Fibroblast of peridontal ligament (primary cell): ENCODE data around the gene KLF1.
A peak's percentile ranks its signal among the peaks of the same experiment; 100 is the strongest.
"Not testable (repeated sequence)": the region's sequence is repeated elsewhere in the genome, so short reads cannot be mapped to it uniquely, and the experiment has no call there.

Source experiments
- DNase-seq: peaks from one replicate; pipeline ENCODE4 v3.0.0-alpha.2; 2010; ENCODE audit errors: extremely low read depth

The KLF1 gene

DNA sequence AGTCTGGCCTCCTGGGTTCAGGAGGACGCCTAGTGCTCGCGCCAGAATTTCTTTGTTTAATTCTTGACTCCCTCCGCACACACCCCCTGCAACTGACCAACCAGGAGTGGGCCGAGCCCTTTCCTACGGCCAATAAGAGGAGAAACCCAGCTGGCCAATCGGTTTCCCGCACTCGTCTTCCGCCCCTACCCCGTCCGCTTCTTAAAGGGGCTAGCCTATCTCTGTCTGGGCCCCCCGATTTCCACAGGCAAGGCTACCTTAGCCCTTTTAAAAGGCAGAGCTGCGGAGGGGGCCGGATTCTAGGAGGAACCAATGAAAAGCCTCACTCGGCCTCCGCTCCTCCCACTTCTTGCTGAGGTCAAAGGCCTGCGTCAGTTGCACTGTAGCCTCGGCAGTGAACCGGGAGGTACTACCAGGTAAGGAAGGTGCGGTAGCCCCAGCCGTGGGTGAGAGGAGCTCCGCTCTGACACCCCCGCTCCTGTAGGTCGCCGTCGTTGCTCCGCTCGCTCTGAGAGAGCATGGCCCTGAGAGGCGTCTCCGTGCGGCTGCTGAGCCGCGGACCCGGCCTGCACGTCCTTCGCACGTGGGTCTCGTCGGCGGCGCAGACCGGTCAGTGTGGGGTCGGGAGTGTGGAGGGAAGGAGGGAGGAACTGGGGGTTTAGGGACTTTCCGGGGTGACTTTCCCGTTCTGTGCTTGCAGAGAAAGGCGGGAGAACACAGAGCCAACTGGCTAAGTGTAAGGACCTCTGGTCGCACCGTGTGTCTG lies 4.0 kb upstream of the KLF1 start, which contains the start of gene GCDH:
Gene GCDH, plus strand, starts transcription at position 374 of the 766 bp plus-strand sequence. Its CDS starts 145 bp downstream, at position 519.
- peak; percentile 98 for DNase-seq

DNA sequence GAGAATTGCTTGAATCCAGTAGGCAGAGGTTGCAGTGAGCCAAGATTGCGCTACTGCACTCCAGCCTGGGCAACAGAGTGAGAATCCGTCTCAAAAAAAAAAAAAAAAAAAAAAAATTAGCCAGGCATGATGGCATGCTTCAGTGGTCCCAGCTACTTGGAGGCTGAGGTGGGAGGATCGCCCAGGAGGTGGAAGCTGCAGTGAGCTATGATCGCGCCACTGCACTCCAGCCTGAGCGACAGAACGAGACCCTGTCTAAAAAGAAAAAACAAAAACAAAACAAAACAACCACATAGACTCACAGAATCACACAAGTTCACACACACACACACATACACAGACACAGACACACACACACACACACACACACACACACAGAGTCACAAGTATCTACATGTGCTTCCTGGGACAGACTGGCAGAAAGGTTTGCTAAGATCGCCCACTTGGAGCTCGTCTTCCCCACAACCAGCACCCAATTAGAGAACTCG lies 3.3 kb upstream of the KLF1 start:
- not testable (repeated sequence) for DNase-seq

DNA sequence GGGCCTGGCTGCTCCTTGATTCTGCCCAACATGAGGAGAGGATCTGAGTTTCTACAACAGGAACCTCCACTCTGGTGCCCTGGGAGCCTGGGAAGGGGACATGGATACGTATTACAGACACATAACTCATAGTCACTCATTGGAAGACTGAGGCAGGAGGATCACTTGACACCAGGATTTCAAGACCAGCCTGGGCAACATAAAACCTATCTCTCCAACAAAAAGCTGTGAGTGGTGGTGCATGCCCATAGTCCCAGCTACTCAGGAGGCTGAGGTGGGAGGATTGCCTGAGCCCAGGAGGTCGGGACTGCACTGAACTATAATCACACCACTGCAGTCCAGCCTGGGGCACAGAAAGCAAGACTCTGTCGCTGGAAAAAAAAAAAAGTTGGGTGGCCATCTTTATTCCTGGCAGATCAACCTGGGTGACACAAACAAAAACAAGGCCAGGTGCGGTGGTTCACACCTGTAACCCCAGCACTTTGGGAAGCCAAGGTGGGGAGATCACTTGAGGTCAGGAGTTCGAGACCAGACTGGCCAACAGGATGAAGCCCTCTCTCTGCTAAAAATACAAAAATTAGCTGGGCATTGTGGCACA lies 1.1 kb upstream of the KLF1 start:
- no peak for DNase-seq

DNA sequence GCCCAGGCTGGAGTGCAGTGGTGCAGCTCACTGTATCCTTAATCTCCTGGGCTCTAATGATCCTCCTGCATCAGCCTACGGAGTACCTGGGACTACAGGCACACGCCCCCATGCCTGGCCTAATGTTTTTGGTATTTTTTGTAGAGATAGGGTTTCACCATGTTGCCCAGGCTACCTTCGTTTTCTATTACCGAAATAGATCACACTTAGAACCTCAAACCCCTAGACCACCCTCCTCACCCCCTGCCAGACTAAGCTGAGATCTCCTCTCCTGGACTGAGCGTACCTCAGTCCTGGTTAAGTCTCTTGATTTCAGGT lies 391 bp downstream of the KLF1 start:
- no peak for DNase-seq

DNA sequence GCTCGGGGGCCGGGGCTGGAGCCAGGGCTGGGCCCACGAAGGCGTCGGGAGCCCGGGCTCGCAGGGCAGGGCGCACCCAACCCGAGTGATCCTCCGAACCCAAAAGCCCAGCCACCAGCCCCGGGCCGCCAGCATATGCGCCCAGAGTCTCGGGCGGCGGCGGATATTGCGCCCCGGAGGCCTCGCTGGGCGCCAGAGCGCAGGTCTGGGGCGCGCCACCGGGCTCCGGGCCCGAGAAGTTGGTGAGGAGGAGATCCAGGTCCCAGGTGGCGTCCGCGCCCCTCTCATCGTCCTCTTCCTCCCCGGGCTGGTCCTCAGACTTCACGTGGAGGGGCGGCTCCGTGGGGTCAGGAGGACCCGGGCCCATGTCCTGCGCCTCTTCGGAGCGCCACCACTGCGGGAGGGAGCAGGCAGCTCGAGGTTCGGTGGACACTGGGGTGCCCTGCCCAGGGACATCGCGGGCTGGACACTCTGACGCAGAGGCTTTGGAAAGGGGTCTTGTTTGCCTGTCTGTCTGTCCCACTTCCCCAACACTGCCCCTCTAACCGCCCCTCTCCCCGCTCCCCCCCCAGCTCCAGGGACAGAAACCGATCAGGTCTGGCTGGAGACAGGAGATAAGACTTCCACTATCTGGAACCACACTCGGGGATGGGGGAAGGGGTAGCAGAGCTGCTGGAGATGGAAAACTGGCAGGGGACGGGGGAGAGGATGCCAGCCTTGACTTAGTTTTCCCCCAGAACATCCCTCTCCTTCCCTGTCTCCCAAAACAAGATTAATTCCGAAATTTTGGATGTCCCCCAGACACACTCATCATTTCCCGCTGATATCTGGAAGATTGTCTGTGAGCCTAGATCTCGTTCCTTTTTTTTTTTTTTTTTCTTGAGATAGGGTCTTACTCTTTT lies 1.0 kb downstream of the KLF1 start:
- DNase-seq: no peak

DNA sequence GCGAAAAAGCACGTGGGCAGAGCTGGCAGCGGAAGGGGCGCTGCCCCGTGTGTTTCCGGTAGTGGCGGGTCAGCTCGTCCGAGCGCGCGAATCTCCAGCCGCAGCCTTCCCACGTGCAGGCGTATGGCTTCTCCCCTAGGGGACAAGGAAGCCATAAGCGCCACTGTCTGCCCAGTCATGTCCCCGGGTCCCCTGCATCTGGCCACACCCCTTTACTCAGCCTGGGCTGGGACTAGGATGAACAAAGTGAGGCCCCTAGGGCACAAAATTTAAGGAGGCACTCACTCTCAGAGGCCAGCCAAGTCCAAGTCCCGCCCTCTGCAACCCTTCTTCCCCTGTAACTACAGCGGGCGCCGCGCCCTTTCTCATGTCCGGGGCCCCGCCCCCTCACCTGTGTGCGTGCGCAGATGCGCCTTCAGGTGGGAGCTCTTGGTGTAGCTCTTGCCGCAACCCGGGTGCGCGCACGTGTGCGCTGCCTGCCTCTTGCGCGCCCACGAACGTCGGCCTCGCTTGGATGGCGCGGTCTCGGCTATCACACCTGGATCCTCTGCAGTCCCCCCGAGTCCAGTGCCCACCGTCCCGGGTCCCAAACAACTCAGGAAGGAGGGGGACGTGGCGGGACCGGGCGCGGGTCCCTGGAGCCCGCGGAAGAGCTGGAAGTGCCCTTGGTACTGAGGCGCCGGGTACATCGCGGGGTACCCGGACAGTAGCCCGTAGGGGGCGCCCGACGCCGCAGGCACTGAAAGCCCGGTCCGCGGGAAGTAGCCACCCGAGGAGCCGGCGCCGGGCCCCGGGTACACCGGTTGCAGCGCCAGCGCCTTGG lies 1.9 kb downstream of the KLF1 start:
- DNase-seq: peak; percentile 25

DNA sequence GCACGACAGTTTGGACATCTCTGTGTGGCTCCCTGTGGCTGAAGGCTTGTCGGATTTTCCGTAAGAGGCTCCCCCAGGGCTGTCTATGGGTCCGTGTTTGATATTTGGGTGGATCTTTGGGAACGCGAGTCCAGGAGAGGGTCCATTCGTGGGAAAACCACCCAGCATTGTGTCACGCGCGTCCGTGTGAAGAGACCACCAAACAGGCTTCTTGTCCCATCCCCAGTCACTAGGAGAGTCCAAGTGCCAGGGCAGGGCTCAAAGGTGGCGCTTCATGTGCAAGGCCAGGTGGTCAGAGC lies 2.4 kb downstream of the KLF1 start:
- no peak for DNase-seq

DNA sequence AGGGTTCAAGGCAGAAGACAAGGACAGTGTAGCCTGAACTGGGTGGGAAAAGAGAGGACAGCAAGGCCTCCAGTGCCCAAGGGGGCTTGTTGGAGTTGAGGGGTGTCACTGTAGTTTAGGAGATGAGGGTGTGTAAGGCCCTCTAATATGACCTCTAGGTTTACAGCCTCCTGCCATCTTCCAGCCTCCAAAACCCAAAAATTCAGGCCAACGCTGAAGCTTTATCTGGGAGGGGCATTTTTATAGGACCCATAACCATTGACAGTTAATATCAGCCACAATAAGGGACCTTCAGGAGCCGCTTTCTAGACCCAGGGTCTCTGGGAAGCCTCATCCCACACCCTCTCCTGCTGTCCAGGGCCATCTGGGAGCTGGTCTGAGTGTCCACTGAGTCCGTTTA lies 2.8 kb downstream of the KLF1 start:
- no peak for DNase-seq

DNA sequence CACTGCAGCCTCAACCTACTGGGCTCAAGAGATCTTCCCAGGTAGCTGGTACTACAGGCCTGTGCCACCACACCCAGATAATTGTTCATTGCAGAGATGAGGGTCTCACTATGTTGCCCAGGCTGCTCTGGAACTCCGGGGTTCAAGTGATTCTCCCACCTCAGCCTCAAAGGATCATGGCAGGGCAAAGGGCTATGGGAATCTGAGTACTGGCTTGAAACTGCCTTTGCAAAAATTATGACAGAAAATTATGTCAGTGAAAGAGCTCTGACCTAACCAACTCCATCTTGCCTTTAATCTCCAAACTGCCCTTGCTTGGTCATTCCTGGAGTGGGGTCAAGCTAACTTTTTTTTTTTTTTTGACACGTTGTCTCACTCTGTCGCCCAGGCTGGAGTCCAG lies 4.4 kb downstream of the KLF1 start:
- no peak for DNase-seq

DNA sequence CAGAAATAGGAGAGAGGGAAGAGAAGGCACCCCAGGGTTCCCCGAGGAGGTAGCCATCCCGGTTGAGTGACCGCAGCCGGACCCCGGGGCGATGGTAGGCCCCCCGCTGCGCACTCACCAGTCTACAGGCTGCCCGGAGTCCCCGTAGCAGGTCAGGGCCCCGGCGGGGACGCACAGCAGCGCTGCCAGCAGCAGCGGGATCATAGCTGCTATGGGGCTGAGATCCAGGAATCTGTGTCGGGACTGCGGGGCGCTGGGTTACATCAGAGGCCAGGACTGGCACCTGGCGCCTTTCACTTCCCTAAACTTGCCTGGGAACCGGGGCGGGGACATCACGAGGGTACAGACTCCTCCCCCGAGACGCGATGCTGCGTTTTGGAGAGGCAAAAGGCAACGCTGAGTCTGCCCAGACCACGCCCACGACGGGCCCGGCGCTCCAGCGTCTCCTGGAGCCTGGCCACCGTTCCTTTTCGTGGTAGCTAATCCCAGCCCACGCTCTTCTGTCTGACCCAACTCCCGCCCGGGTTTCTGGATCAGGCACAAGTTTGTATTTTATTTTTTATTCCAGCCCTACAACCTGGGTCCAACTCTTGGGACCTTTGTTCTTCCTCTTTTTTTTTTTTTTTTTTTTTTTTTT lies 5.7 kb downstream of the KLF1 start, which contains the start of gene DNASE2:
Gene DNASE2, minus strand, starts transcription at position 278 of the 637 bp plus-strand sequence. Its CDS starts 74 bp downstream, at position 204.
- DNase-seq: peak; percentile 89

DNA sequence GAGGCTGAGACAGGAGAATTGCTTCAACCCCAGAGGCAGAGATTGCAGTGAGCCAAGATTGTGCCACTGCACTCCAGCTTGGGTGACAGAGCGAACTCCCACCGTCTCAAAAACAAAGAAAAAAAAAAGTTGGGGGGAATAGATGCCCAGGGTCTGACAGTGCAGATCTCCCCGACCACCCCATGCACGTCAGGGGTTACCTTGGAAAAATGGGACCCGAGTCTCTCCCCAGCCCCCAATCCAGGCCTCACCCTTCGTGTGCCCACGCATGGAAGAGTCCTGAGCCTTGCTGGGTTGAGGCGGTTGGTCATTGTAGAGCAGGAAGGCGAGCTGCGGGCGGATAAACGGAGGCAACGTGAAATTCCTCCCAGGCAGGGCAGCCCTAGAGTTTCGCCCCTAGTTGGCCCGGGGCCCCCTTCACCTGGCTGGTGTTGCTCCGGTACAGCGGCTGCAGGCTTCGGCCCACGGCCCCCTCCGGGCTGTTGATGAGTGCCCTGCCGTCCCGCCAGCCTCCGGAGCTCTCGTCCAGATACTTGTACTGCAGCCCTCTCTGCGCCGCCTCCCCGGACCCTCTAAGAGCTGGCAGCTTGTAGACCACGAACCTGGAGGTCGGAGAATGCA lies 6.3 kb downstream of the KLF1 start:
- no peak for DNase-seq

DNA sequence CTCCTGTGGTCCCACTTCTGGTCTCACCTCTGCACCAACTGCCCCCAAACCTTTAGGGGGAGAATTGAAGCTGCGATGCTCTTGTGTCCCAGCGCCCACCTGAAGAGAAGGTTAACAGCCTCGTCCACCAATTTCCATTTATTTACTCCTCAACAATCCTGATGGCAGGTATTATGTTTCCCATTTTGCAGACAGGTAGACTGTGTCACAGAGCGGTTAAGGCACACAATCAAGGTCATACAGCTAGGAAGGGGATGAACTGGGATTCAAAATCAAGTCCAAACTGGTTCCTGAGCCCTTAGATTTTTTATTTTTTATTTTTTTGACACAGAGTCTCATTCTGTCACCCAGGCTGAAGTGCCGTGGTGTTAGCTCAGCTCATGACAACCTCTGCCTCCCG lies 11.9 kb downstream of the KLF1 start:
- DNase-seq: no peak

DNA sequence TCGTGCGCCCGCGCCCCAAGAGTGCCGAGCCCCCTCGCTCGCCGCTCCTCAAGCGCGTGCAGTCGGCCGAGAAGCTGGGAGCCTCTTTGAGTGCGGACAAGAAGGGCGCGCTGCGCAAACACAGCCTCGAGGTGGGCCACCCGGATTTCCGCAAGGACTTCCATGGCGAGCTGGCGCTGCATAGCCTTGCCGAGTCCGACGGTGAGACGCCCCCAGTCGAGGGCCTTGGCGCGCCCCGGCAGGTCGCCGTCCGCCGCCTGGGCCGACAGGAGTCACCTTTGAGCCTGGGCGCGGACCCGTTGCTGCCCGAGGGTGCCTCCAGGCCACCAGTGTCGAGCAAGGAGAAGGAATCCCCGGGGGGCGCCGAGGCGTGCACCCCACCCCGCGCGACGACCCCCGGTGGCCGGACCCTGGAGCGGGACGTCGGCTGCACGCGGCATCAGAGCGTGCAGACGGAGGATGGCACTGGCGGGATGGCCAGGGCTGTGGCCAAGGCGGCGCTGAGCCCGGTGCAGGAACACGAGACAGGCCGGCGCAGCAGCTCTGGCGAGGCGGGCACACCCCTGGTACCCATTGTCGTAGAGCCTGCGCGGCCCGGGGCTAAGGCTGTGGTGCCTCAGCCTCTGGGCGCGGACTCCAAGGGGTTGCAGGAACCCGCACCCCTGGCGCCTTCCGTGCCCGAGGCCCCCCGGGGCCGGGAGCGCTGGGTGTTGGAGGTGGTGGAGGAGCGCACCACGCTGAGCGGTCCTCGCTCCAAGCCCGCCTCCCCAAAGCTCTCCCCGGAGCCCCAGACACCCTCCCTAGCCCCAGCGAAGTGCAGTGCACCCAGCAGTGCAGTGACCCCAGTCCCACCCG lies 12.9 kb downstream of the KLF1 start:
- DNase-seq: no peak

DNA sequence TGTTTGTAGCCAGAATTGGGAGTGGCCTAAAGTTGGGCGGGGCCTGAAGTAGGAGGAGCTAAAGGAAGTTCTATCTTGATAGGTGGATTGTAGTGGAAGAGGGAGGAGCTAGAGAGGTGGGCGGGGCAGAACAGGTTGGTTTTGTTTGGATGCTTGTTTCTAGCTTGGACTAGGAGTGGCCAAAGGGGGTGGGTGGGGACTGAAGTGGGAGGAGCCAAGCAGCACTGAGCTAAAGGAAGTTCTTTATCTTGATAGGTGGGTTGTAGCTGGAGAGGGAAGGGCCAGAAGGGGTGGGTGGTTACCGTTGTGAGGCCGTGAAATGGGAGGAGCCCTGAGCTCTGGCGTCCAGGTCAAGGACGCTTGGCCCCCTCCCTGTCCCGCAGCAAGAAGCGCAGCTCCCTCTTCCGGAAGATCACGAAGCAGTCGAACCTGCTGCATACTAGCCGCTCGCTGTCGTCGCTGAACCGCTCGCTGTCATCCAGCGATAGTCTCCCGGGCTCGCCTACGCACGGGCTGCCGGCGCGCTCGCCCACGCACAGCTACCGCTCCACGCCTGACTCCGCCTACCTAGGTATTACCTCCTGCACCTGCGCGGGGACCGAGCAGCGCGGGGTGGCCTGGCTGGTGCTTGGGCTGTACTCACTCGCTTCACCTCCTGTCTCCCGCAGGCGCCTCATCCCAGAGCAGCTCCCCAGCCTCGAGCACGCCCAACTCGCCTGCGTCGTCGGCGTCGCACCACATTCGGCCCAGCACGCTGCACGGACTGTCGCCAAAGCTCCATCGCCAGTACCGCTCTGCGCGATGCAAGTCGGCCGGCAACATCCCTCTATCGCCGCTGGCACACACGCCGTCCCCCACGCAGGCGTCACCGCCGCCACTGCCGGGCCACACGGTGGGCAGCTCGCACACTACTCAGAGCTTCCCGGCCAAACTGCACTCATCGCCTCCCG lies 13.8 kb downstream of the KLF1 start:
- no peak for DNase-seq

DNA sequence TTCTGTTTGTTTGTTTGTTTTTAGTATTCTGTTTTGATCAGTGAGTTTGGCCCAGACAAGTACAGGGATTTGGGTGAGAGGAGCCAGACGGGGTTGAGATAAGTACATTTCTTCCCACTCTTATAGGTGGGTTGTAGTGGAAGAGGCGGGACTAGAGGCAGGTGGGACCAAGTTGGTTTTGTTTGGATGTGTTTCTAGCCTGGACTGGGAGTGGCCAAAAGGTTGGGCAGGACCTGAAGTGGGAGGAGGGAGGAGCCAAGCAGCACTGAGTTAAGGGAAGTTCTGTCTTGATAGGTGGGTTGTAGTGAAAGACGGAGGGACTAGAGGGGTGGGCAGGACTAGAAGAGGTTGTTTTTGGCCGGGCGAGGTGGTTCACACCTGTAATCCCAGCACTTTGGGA lies 14.7 kb downstream of the KLF1 start:
- no peak for DNase-seq

DNA sequence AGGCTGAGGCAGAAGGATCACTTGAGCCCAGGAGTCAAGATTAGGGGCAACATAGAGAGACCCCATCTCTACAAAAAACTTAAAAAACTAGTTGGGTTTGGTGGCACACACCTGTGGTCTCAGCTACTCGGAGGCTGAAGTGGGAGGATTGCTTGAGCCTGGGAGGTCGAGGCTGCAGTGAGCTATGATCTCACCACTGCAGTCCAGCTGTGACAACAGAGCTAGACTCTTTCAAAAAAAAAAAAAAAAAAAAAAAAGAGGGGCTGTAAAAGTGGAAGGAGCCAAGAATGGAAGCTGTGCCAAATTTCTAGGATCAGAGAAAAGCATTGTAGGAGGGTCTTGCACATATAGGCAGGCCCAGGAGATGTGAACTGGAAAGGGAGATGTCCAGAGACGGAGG lies 15.3 kb downstream of the KLF1 start:
- DNase-seq: no peak

DNA sequence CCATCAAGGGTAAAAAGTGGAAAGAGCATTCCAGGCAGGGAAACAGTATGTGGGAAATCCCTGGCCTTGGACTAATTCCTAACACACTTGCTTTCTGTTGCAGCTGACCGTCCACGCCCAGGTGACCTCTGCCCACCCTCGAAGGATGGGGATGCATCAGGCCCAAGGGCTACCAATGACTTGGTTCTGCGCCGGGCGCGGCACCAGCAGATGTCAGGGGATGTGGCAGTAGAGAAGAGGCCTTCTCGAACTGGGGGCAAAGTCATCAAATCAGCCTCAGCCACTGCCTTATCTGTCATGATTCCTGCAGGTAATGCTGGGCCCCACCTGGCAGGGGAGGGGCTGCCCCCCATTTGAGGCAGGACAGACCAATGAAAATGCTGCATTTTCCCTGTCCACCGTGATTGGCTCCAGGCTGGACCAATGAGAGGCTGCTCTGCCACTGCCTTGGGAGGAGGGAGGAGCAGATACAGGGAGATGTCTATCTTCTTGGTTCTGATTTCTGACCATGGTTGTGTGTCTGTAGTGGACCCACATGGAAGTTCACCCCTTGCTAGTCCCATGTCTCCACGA lies 18.4 kb downstream of the KLF1 start:
- no peak for DNase-seq
